PFSK-1 (cell line): Measurements from ENCODE around the gene PTGES3.

Experiments
- FOXP2 ChIP-seq: optimal IDR thresholded peaks from 2 replicates; pipeline ENCODE3; 2011; ENCODE audit warnings: borderline replicate concordance, control low read depth, inconsistent platforms; ENCODE audit not compliant: insufficient read depth; ENCODE audit errors: extremely low read length, extremely low read depth
- POLR2AphosphoS5 ChIP-seq: IDR thresholded peaks from 2 replicates; pipeline ENCODE4 v1.6.1; 2012; ENCODE audit warnings: low read depth, mild to moderate bottlenecking, control low read depth, low read length, moderate library complexity
- SIN3A ChIP-seq: IDR thresholded peaks from 2 replicates; pipeline ENCODE4 v1.6.1; 2012; ENCODE audit warnings: mild to moderate bottlenecking, low read length, moderate library complexity, borderline replicate concordance; ENCODE audit not compliant: insufficient read depth
- TAF1 ChIP-seq: IDR thresholded peaks from 2 replicates; pipeline ENCODE4 v1.6.1; 2012; ENCODE audit warnings: low read length, control low read depth, borderline replicate concordance; ENCODE audit not compliant: insufficient read depth
- TF ChIP-seq, protein P1 (sequence below), 2 experiments: IDR thresholded peaks; 2 replicates each; pipeline versions ENCODE4 v1.6.1 to v1.8.0; 2011 to 2012; ENCODE audit warnings: low read depth in 2 of 2, low read length in 2 of 2, control low read depth in 1 of 2, inconsistent platforms in 1 of 2, mild to moderate bottlenecking in 1 of 2, moderate library complexity in 1 of 2; ENCODE audit not compliant: insufficient read depth in 1 of 2

- no peak for TF ChIP-seq TAF1
- TF ChIP-seq, protein P1, sequence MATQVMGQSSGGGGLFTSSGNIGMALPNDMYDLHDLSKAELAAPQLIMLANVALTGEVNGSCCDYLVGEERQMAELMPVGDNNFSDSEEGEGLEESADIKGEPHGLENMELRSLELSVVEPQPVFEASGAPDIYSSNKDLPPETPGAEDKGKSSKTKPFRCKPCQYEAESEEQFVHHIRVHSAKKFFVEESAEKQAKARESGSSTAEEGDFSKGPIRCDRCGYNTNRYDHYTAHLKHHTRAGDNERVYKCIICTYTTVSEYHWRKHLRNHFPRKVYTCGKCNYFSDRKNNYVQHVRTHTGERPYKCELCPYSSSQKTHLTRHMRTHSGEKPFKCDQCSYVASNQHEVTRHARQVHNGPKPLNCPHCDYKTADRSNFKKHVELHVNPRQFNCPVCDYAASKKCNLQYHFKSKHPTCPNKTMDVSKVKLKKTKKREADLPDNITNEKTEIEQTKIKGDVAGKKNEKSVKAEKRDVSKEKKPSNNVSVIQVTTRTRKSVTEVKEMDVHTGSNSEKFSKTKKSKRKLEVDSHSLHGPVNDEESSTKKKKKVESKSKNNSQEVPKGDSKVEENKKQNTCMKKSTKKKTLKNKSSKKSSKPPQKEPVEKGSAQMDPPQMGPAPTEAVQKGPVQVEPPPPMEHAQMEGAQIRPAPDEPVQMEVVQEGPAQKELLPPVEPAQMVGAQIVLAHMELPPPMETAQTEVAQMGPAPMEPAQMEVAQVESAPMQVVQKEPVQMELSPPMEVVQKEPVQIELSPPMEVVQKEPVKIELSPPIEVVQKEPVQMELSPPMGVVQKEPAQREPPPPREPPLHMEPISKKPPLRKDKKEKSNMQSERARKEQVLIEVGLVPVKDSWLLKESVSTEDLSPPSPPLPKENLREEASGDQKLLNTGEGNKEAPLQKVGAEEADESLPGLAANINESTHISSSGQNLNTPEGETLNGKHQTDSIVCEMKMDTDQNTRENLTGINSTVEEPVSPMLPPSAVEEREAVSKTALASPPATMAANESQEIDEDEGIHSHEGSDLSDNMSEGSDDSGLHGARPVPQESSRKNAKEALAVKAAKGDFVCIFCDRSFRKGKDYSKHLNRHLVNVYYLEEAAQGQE (IDR thresholded peaks at IDR 0.05; ENCODE audit: insufficient read depth in 1 of 2, low read depth in 2 of 2, low read length in 2 of 2), result no peak
- TF ChIP-seq POLR2AphosphoS5, result no peak; the same call in 1 of the 2 replicates
- TF ChIP-seq FOXP2, result no peak
- TF ChIP-seq SIN3A, result peak; percentile 56; the same call in 1 of the 2 replicates
Observed at GRCh38 chr12:56645201-56645716, 42.8 kb downstream of the PTGES3 start.
